Aorta (tissue), 5 donors: Measurements from ENCODE around the gene MAP3K5. TPM values are rescaled to one million over a fixed set of nuclear protein-coding genes. Genes with fewer than 3 reads are reported as not detected.

Experiments
- ATAC-seq: fragments of 200-7000 bp; cut with Tn5 transposase; one replicate; pipeline ENCODE4 v1.9.1; 2022; ENCODE audit warnings: moderate library complexity; ENCODE audit not compliant: low FRiP score
- DNase-seq, 2 donors: peaks; one replicate each; pipeline ENCODE4 v3.0.0-alpha.2; 2020
- H3K27ac ChIP-seq, 2 donors: one replicate each; pipeline ENCODE4 v1.5.1; 2013; ENCODE audit warnings: low read length in 2 of 2, mild to moderate bottlenecking in 2 of 2, moderate library complexity in 2 of 2, control low read depth in 1 of 2, inconsistent platforms in 1 of 2, low read depth in 1 of 2
- H3K27me3 ChIP-seq, 2 donors: one replicate each; pipeline ENCODE4 v1.6.1; 2013; ENCODE audit warnings: control low read depth in 1 of 2, low read length in 1 of 2, mild to moderate bottlenecking in 1 of 2, moderate library complexity in 1 of 2; ENCODE audit not compliant: insufficient read depth in 2 of 2, control insufficient read depth in 1 of 2
- H3K36me3 ChIP-seq, 2 donors: one replicate each; pipeline ENCODE4 v1.6.1; 2013; ENCODE audit warnings: control low read depth in 1 of 2, low read length in 1 of 2, mild to moderate bottlenecking in 1 of 2; ENCODE audit not compliant: insufficient read depth in 2 of 2, control insufficient read depth in 1 of 2
- H3K4me1 ChIP-seq, 2 donors: one replicate each; pipeline ENCODE4 v1.6.1; 2013; ENCODE audit warnings: low read length in 2 of 2, control low read depth in 1 of 2, mild to moderate bottlenecking in 1 of 2, moderate library complexity in 1 of 2; ENCODE audit not compliant: insufficient read depth in 2 of 2, control insufficient read depth in 1 of 2
- H3K4me3 ChIP-seq, 2 donors: one replicate each; pipeline ENCODE4 v1.5.1; 2013; ENCODE audit warnings: low read length in 2 of 2, control low read depth in 1 of 2, mild to moderate bottlenecking in 1 of 2
- H3K9me3 ChIP-seq: one replicate; pipeline ENCODE4 v1.6.1; 2013; ENCODE audit warnings: mild to moderate bottlenecking, low read length; ENCODE audit not compliant: control insufficient read depth
- WGBS, 2 donors: extraction: QIAGEN DNeasy Blood & Tissue Kit; methylation state at CpG; one replicate each; pipeline ENCODE4 v1.1.7; 2013; 5-methylcytosine and 5-hydroxymethylcytosine counted together
- intact Hi-C, 2 donors: fragments of 100-400 bp; cut with DNase I; formaldehyde crosslinking; loops; one replicate each; pipeline versions ENCODE4 v1.14.2 to v1.15.0; 2022
- polyA plus RNA-seq, 2 donors: library from polyadenylated mRNA; stranded (reverse); fragments of 200-250 nt; gene quantifications; one replicate each; pipeline ENCODE4 v1.2.3, GENCODE V29; 2013
- total RNA-seq, 2 donors: library from RNA; stranded (reverse); fragmentation: NEBNext Ultra II Directional; extraction: Animal tissue kit (Norgen Biotek cat#: 25700); gene quantifications; one replicate each; pipeline ENCODE4 v1.2.1, GENCODE V29; 2021
- donor health status: healthy with polysubstance abuse.
- donor health status: Bipolar disorder and iron deficiency.
- donor health status: DM: no; HTN: no; CAD: no.
- donor health status: DM: no; HTN: no; CAD: no.
- donor health status: DM: yes; HTN: yes; CAD: no.

Gene MAP3K5
- total and polyA plus RNA-seq, 4 donors, result 16.2 to 48.4 (median 35.7) TPM

DNA sequence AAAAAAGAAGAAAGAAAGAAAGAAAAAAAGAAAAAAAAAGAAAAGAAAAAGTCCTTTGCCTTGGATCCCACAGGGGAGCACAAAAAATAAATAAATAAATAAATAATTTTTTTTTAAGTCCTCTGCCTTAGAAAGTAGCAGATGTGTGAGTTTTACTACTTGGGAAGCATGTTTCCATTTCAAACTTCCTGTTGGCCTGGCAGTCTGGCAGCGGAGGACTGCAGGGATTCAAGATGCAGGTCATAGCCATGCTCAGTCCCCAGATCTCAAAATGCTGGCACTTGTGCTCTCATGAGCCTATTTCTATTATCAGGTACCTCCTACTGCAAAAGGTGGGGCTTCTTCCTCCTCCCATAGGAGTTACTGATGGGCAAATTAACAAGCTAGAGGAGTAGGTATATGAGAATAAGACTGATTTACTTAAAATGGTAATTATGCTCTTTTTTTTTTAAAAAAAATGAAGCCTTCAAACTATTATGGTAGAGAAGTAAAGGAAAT, 187.9 kb downstream of the MAP3K5 start:
- no peak overlapping the region for H3K4me3 ChIP-seq
- WGBS, 2 donors, result 62 to 71% methylated on average over 1 of the region's 1 CpG
- no peak for ATAC-seq
- H3K36me3 ChIP-seq, result peaks cover 0 to 4% of the 10 kb centered on the region in 2 donors
- peaks cover 9 to 18% of the 10 kb centered on the region in 2 donors for H3K4me1 ChIP-seq
- intact Hi-C loops, result no loop called here
- no peaks in the 10 kb centered on the region for H3K27me3 ChIP-seq
- no peaks in the 10 kb centered on the region for H3K9me3 ChIP-seq
- H3K27ac ChIP-seq, result peak overlapping the region in 1 of 2 donors; percentile 44
- no peak for DNase-seq

GRCh38 chr6:136600818-136601217, 191.5 kb downstream of the MAP3K5 start:
- H3K36me3 ChIP-seq, result peaks cover 0 to 4% of the 10 kb centered on the region in 2 donors
- no peak overlapping the region for H3K4me3 ChIP-seq
- no peaks in the 10 kb centered on the region for H3K9me3 ChIP-seq
- peak overlapping the region in 1 of 2 donors; percentile 73 for H3K27ac ChIP-seq
- 25 to 32% methylated on average over 3 of the region's 3 CpGs for WGBS, 2 donors
- intact Hi-C loops, result no loop called here
- H3K4me1 ChIP-seq, result peaks cover 10 to 17% of the 10 kb centered on the region in 2 donors
- ATAC-seq (peak; percentile 48), DNase-seq (no peak)
- H3K27me3 ChIP-seq, result no peaks in the 10 kb centered on the region

GRCh38 chr6:136599329-136600011, 192.8 kb downstream of the MAP3K5 start:
- intact Hi-C loops, result no loop called here
- peak overlapping the region; percentile 85 to 86 for H3K27ac ChIP-seq
- no peak overlapping the region for H3K4me3 ChIP-seq
- WGBS, 2 donors, result 40 to 46% methylated on average over 10 of the region's 10 CpGs
- no peaks in the 10 kb centered on the region for H3K27me3 ChIP-seq
- DNase-seq (no peak), ATAC-seq (peak; percentile 74)
- H3K36me3 ChIP-seq, result peaks cover 0 to 4% of the 10 kb centered on the region in 2 donors
- H3K9me3 ChIP-seq, result no peaks in the 10 kb centered on the region
- H3K4me1 ChIP-seq, result peaks cover 11 to 17% of the 10 kb centered on the region in 2 donors

- no peaks in the 10 kb centered on the region for H3K27me3 ChIP-seq
- no peak overlapping the region for H3K4me3 ChIP-seq
- peaks cover 10 to 17% of the 10 kb centered on the region in 2 donors for H3K4me1 ChIP-seq
- DNase-seq (no peak), ATAC-seq (no peak)
- 97 to 99% methylated on average over 3 of the region's 3 CpGs for WGBS, 2 donors
- no peak overlapping the region for H3K27ac ChIP-seq
- no peaks in the 10 kb centered on the region for H3K9me3 ChIP-seq
- intact Hi-C loops, result no loop called here
- H3K36me3 ChIP-seq, result no peaks in the 10 kb centered on the region
These were observed 194.2 kb downstream of the MAP3K5 start for GRCh38 chr6:136598048-136598447.

DNA sequence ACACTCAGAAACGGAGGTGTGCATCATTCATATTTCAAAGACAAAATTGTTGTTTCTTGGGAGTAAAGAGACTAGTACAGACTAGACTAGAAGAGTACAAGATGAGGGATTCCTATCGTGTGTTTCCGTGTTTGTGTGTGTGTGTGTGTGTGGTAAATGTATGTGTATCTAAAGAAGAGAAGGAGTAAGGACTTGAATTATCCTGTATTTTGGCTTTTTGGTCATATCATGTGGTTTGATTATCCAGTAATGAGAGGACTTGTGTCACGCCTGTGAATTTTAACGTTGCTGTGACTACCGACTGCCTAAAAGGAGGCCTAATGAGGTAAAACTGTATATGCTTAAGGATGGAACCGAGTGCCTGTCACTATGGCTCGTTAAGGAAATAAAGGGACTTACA, 197.6 kb downstream of the MAP3K5 start:
- Histone ChIP-seq H3K27ac (peak overlapping the region in 1 of 2 donors; percentile 38), H3K4me1 (peaks cover 5% of the 10 kb centered on the region in 2 donors), H3K9me3 (no peaks in the 10 kb centered on the region), H3K4me3 (no peak overlapping the region), H3K36me3 (peaks cover 4% of the 10 kb centered on the region in 2 donors), H3K27me3 (no peaks in the 10 kb centered on the region)
- DNase-seq, result no peak
- WGBS, 2 donors, result 95% methylated on average over 8 of the region's 8 CpGs
- intact Hi-C loops, result no loop called here
- no peak for ATAC-seq

DNA sequence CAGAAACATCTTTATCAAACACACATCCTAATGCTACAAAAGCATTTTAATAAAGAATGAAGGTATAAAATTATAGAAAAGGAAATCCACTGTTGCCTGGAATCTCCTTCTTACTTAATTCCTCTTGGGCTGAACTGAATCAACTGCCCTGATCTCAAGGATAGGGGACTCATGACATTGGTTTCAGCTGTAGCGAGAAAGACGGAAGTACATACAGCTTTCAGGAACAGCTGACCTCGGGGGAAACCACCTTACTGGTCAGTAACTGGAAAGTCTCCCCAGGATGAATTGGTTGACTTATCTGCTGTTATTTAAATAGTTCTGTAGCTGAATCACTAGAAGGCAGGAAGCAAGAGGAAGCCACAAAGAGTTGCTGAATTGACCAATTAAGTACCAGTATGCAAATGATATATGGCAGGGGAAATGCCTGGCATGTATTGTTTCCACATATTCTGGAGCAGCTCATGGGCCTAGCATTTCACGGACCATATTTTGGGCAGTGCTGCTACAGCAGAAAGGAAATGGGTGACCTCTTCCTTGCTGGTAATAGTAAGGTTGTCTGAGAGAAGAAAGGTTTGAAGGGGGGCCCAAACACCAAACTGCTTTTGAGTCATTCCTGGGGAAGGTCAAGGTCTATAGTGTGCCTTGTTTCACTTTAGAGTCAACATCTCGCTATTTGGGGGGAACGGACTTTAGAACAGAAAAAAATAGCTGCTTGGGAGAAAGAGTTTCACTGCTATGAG, 198.4 kb downstream of the MAP3K5 start:
- Histone ChIP-seq H3K27ac (peak overlapping the region in 1 of 2 donors; percentile 76), H3K9me3 (no peaks in the 10 kb centered on the region), H3K36me3 (peaks cover 4 to 5% of the 10 kb centered on the region in 2 donors), H3K4me3 (no peak overlapping the region), H3K27me3 (no peaks in the 10 kb centered on the region), H3K4me1 (peaks cover 0 to 2% of the 10 kb centered on the region in 2 donors)
- peak in 1 of 2 donors; percentile 65 for DNase-seq
- 50 to 60% methylated on average over 6 of the region's 6 CpGs for WGBS, 2 donors
- ATAC-seq, result peak; percentile 55
- intact Hi-C loops, result no loop called here

- Histone ChIP-seq H3K27ac (peak overlapping the region; percentile 12 to 61), H3K4me1 (peaks cover 0 to 2% of the 10 kb centered on the region in 2 donors), H3K9me3 (no peaks in the 10 kb centered on the region), H3K4me3 (no peak overlapping the region), H3K36me3 (peaks cover 6 to 9% of the 10 kb centered on the region in 2 donors), H3K27me3 (no peaks in the 10 kb centered on the region)
- DNase-seq, result no peak
- 59 to 70% methylated on average over 2 of the region's 2 CpGs for WGBS, 2 donors
- intact Hi-C loops, result no loop called here
- no peak for ATAC-seq
These were observed 199.2 kb downstream of the MAP3K5 start for GRCh38 chr6:136592930-136593673.

DNA sequence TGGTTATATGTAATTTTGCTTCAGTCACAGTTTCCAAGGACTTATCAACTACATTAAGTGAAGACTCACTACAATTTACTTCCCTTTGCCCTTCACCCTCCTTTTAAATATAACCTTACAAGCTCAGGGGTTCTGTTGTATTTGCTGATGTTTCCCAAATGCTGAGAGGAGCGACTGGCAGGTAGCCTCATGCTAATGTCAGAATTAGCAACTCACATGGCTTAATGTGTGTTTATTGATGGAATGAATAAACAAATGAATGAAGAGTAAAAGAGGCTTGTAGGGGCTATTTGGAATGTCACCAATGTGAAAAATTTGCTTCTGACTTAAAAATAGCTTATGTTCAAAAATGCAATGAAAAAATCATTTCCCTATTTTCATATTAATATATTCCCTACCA, 200.7 kb downstream of the MAP3K5 start:
- H3K9me3 ChIP-seq, result no peaks in the 10 kb centered on the region
- intact Hi-C loops, result no loop called here
- no peak overlapping the region for H3K27ac ChIP-seq
- peaks cover 0 to 4% of the 10 kb centered on the region in 2 donors for H3K4me1 ChIP-seq
- H3K36me3 ChIP-seq, result peaks cover 9% of the 10 kb centered on the region in 2 donors
- no peak overlapping the region for H3K4me3 ChIP-seq
- no peaks in the 10 kb centered on the region for H3K27me3 ChIP-seq
- DNase-seq, result no peak
- WGBS, 2 donors, result 56 to 60% methylated on average over 1 of the region's 1 CpG
- ATAC-seq, result no peak
